Mammary epithelial cell (primary cell): Measurements from ENCODE around the gene SLC25A20.

Source experiments
- EZH2 ChIP-seq: IDR thresholded peaks from 2 replicates; pipeline ENCODE4 v1.6.1; 2012; ENCODE audit warnings: low read length, inconsistent platforms, borderline replicate concordance
- TF ChIP-seq, protein P1 (sequence below), 2 donors: IDR thresholded peaks in 1 of 2; conservative IDR thresholded peaks in 1 of 2; 2 replicates each; pipeline ENCODE4 v1.5.1; 2011 to 2012; ENCODE audit warnings: inconsistent platforms in 2 of 2, low read length in 2 of 2, mild to moderate bottlenecking in 2 of 2, control low read depth in 1 of 2, low read depth in 1 of 2; ENCODE audit not compliant: insufficient read depth in 1 of 2; ENCODE audit errors: extremely low read depth in 1 of 2

DNA sequence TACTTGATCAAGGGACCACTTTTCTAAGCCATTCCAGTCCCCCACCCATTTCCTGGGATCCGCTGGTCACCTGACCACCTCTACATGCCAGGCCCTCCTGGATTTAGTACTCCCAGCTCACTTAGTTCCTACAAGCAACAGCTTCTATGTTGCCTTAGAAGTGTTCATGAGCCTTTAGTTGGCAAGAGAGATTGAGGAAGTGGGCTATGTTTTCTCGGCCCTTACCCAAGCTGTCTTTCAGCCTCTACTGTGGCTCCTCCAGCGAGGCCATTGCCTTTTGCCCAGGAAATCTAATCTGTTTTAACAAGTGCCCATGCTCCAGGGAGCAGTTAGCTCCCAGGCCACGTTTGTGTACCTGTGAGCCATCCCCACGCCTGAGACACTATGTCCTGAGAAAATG, 46.5 kb downstream of the SLC25A20 start:
- TF ChIP-seq, protein P1, sequence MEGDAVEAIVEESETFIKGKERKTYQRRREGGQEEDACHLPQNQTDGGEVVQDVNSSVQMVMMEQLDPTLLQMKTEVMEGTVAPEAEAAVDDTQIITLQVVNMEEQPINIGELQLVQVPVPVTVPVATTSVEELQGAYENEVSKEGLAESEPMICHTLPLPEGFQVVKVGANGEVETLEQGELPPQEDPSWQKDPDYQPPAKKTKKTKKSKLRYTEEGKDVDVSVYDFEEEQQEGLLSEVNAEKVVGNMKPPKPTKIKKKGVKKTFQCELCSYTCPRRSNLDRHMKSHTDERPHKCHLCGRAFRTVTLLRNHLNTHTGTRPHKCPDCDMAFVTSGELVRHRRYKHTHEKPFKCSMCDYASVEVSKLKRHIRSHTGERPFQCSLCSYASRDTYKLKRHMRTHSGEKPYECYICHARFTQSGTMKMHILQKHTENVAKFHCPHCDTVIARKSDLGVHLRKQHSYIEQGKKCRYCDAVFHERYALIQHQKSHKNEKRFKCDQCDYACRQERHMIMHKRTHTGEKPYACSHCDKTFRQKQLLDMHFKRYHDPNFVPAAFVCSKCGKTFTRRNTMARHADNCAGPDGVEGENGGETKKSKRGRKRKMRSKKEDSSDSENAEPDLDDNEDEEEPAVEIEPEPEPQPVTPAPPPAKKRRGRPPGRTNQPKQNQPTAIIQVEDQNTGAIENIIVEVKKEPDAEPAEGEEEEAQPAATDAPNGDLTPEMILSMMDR (conservative IDR thresholded peaks at IDR 0.05 in 1 of 2, IDR thresholded peaks at IDR 0.05 in 1 of 2; ENCODE audit: extremely low read depth in 1 of 2, insufficient read depth in 1 of 2, low read depth in 1 of 2, low read length in 2 of 2), result no peak
- no peak for TF ChIP-seq EZH2
